HCT116 (cell line): ENCODE data around the gene ADI1.

Source experiments
- CTCF ChIP-seq, 3 experiments: fragments of 200-600 bp in 1 of 3; sonication (generic) in 1 of 3; IDR thresholded peaks in 2 of 3; conservative IDR thresholded peaks in 1 of 3; 2 replicates each; pipeline ENCODE4 v1.5.1; 2012 to 2017; ENCODE audit warnings: low read depth in 2 of 3, low read length in 2 of 3, antibody characterized with exemption in 1 of 3, borderline replicate concordance in 1 of 3, control low read depth in 1 of 3, mild to moderate bottlenecking in 1 of 3, mixed read lengths in 1 of 3, mixed run types in 1 of 3, moderate library complexity in 1 of 3; ENCODE audit not compliant: insufficient read depth in 1 of 3
- EZH2 ChIP-seq: fragments of 200-600 bp; sonication (generic); IDR thresholded peaks from 2 replicates; pipeline ENCODE4 v1.6.1; 2017; ENCODE audit warnings: antibody characterized with exemption, mixed run types
- MAX ChIP-seq: IDR thresholded peaks from 2 replicates; pipeline ENCODE4 v1.6.1; 2012
- POLR2A ChIP-seq: IDR thresholded peaks from 2 replicates; pipeline ENCODE4 v1.7.0; 2011; ENCODE audit warnings: borderline replicate concordance; ENCODE audit not compliant: insufficient read depth, insufficient read length; ENCODE audit errors: extremely low read depth
- YY1 ChIP-seq: IDR thresholded peaks from 2 replicates; pipeline ENCODE4 v1.6.1; 2011; ENCODE audit warnings: low read length, low read depth, moderate library complexity, mild to moderate bottlenecking; ENCODE audit not compliant: insufficient replicate concordance; ENCODE audit errors: extremely low read depth
- ZBTB33 ChIP-seq: IDR thresholded peaks from 2 replicates; pipeline ENCODE4 v1.6.1; 2011; ENCODE audit warnings: mild to moderate bottlenecking, low read length, moderate library complexity; ENCODE audit not compliant: insufficient replicate concordance; ENCODE audit errors: extremely low read depth

- TF ChIP-seq CTCF (IDR thresholded peaks at IDR 0.05 in 2 of 3, conservative IDR thresholded peaks at IDR 0.05 in 1 of 3; ENCODE audit: borderline replicate concordance in 1 of 3, insufficient read depth in 1 of 3, low read depth in 2 of 3, low read length in 2 of 3) (no peak), POLR2A (no peak), YY1 (no peak), MAX (no peak), EZH2 (no peak), ZBTB33 (no peak)
Measured at GRCh38 chr2:3563521-3563976, 44.2 kb upstream of the ADI1 start.
